Panc1 (cell line): ENCODE measurements around the gene MAFB. TPM values are rescaled to one million over a fixed set of nuclear protein-coding genes. Genes with fewer than 3 reads are reported as not detected.

ENCODE experiments used
- ATAC-seq: fragments of 200-7000 bp; cut with Tn5 transposase; 2 replicates; pipeline ENCODE4 v1.9.1; 2020; ENCODE audit warnings: mild to moderate bottlenecking, moderate library complexity
- BruUV-seq: library from RNA; stranded (reverse); fragments of 400-500 nt; replicated peaks from 2 replicates; lab custom pipeline; 2021; lab: Mats Ljungman, UMichigan
- CTCF ChIA-PET: fragments of 300-600 bp; sonication (Branson Sonifier 250); formaldehyde crosslinking; loops from one replicate; lab custom pipeline; 2022; ENCODE audit warnings: antibody characterized with exemption; lab: Charles Lee
- POLR2A ChIA-PET: fragments of 300-600 bp; sonication (Branson Sonifier 250); formaldehyde crosslinking; loops from one replicate; lab custom pipeline; 2022; ENCODE audit warnings: antibody characterized with exemption; lab: Charles Lee
- DNase-seq: peaks from one replicate; pipeline ENCODE4 v3.0.0-alpha.2; 2010; ENCODE audit warnings: low read depth, low spot score
- H3K27ac ChIP-seq: 2 replicates; pipeline ENCODE4 v1.5.1; 2011; ENCODE audit warnings: mild to moderate bottlenecking, low read length, inconsistent platforms
- H3K27me3 ChIP-seq: fragments of 200-500 bp; sonication (Bioruptor generic); 2 replicates; pipeline ENCODE4 v1.6.0; 2014; ENCODE audit warnings: low read length, inconsistent platforms; ENCODE audit not compliant: control insufficient read depth, insufficient read depth
- H3K36me3 ChIP-seq: fragments of 200-500 bp; sonication (Bioruptor generic); 2 replicates; pipeline ENCODE4 v1.5.1; 2014; ENCODE audit warnings: inconsistent platforms, mild to moderate bottlenecking, low read length, moderate library complexity; ENCODE audit not compliant: control insufficient read depth, insufficient read depth
- H3K4me1 ChIP-seq: 2 replicates; pipeline ENCODE4 v1.5.1; 2011; ENCODE audit warnings: inconsistent platforms, mild to moderate bottlenecking, low read length, moderate library complexity; ENCODE audit not compliant: control insufficient read depth, insufficient read depth
- H3K4me3 ChIP-seq, 2 experiments: 2 replicates each; pipeline ENCODE4 v1.5.1; 2011 to 2012; ENCODE audit warnings: low read depth in 2 of 2, low read length in 2 of 2, mild to moderate bottlenecking in 2 of 2, inconsistent platforms in 1 of 2, moderate library complexity in 1 of 2
- H3K9me3 ChIP-seq: fragments of 200-500 bp; sonication (Bioruptor generic); 2 replicates; pipeline ENCODE4 v1.5.1; 2014; ENCODE audit warnings: low read depth, mild to moderate bottlenecking, inconsistent platforms, low read length, moderate library complexity; ENCODE audit not compliant: control insufficient read depth, insufficient read depth
- POLR2AphosphoS5 ChIP-seq: IDR thresholded peaks from 2 replicates; pipeline ENCODE4 v1.6.1; 2012; ENCODE audit warnings: mild to moderate bottlenecking, low read depth, low read length, moderate library complexity
- SIN3A ChIP-seq: IDR thresholded peaks from 2 replicates; pipeline ENCODE4 v1.6.1; 2012; ENCODE audit warnings: low read depth, mild to moderate bottlenecking, low read length, moderate library complexity, borderline replicate concordance; ENCODE audit not compliant: insufficient read depth
- TCF7L2 ChIP-seq: IDR thresholded peaks from 2 replicates; pipeline ENCODE4 v1.6.1; 2011; ENCODE audit warnings: mild to moderate bottlenecking, low read depth, low read length, inconsistent platforms
- in situ Hi-C: cut with HindIII; loops from 2 replicates; pipeline ENCODE4 v1.10.0; 2016; ENCODE audit warnings: low sequenced_read_pairs, low pct_unique_long_range_greater_than_20kb
- intact Hi-C: fragments of 100-400 bp; cut with micrococcal nuclease; formaldehyde crosslinking; loops from one replicate; pipeline ENCODE4 v1.10.0; 2022; ENCODE audit not compliant: unreplicated experiment
- total RNA-seq: library from RNA; stranded (reverse); gene quantifications from one replicate; pipeline ENCODE4 v1.2.1, GENCODE V29; 2021; ENCODE audit not compliant: unreplicated experiment
- TF ChIP-seq, protein P1 (sequence below): fragments of 450-650 bp; IDR thresholded peaks from 2 replicates; pipeline ENCODE4 v1.5.1; 2017; ENCODE audit warnings: mild to moderate bottlenecking
- TF ChIP-seq, protein P2 (sequence below), 2 experiments: IDR thresholded peaks; 2 replicates each; pipeline ENCODE4 v1.6.1; 2011 to 2012; ENCODE audit warnings: low read depth in 2 of 2, control low read depth in 1 of 2, low read length in 1 of 2, mild to moderate bottlenecking in 1 of 2, moderate library complexity in 1 of 2; ENCODE audit not compliant: insufficient read depth in 1 of 2

Gene MAFB
- total RNA-seq, 1 experiment from 2014 or later: 0.28 TPM

DNA sequence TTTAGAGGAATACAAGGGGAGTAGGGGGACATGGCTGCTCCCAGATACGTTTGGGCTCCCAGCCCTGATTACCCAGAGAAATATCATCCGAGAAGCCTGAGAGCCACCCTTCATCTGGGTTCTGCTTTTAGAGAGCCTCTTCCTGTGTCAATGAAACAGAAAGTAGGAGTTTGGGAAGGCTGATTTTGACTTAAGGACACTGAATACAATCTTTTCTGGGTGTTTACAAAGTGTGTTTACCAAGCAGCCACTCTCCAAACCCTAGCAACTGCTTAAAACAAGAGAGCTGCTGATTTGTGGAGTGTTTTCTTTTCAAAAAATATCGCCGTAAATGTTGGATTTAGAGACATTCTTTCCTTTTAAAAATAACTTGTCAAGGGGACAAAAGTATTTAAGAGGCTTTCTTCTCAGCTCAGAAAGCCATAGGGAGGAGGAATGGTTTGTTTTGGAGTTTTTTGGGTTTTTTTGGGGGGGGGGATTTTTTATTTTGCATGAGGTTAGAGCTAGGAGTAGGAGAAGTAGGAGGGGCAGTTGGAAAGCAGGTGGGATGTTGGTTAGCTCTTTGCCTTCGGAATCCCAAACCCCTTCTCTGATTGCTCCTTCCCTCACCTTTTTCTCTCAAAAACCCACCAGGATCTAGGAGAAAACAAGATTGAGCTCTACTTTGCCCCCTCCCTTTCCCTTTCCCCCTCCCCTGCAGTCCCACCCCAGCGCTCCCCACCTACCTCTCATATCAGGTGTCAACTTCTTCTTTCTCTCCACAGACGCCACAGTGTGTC is 12.4 kb downstream of the MAFB start:
- H3K27ac ChIP-seq: no peak overlapping the region
- ChIA-PET POLR2A (no interaction called here), CTCF (interaction anchor here (0.6 to 0.7 kb wide), 2 partner anchors 380 to 1727 kb away, joined by 4 to 7 read pairs; no protein-coding TSS in a partner anchor)
- peaks cover 12% of the 10 kb centered on the region for H3K27me3 ChIP-seq
- TF ChIP-seq TCF7L2 (no peak), SIN3A (no peak), POLR2AphosphoS5 (no peak)
- TF ChIP-seq, protein P1, sequence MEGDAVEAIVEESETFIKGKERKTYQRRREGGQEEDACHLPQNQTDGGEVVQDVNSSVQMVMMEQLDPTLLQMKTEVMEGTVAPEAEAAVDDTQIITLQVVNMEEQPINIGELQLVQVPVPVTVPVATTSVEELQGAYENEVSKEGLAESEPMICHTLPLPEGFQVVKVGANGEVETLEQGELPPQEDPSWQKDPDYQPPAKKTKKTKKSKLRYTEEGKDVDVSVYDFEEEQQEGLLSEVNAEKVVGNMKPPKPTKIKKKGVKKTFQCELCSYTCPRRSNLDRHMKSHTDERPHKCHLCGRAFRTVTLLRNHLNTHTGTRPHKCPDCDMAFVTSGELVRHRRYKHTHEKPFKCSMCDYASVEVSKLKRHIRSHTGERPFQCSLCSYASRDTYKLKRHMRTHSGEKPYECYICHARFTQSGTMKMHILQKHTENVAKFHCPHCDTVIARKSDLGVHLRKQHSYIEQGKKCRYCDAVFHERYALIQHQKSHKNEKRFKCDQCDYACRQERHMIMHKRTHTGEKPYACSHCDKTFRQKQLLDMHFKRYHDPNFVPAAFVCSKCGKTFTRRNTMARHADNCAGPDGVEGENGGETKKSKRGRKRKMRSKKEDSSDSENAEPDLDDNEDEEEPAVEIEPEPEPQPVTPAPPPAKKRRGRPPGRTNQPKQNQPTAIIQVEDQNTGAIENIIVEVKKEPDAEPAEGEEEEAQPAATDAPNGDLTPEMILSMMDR: no peak
- TF ChIP-seq, protein P2, sequence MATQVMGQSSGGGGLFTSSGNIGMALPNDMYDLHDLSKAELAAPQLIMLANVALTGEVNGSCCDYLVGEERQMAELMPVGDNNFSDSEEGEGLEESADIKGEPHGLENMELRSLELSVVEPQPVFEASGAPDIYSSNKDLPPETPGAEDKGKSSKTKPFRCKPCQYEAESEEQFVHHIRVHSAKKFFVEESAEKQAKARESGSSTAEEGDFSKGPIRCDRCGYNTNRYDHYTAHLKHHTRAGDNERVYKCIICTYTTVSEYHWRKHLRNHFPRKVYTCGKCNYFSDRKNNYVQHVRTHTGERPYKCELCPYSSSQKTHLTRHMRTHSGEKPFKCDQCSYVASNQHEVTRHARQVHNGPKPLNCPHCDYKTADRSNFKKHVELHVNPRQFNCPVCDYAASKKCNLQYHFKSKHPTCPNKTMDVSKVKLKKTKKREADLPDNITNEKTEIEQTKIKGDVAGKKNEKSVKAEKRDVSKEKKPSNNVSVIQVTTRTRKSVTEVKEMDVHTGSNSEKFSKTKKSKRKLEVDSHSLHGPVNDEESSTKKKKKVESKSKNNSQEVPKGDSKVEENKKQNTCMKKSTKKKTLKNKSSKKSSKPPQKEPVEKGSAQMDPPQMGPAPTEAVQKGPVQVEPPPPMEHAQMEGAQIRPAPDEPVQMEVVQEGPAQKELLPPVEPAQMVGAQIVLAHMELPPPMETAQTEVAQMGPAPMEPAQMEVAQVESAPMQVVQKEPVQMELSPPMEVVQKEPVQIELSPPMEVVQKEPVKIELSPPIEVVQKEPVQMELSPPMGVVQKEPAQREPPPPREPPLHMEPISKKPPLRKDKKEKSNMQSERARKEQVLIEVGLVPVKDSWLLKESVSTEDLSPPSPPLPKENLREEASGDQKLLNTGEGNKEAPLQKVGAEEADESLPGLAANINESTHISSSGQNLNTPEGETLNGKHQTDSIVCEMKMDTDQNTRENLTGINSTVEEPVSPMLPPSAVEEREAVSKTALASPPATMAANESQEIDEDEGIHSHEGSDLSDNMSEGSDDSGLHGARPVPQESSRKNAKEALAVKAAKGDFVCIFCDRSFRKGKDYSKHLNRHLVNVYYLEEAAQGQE (IDR thresholded peaks at IDR 0.05; ENCODE audit: insufficient read depth in 1 of 2, low read depth in 2 of 2, low read length in 1 of 2): no peak
- intact Hi-C loops (no loop called here), in situ Hi-C loops (no loop called here)
- H3K9me3 ChIP-seq: no peaks in the 10 kb centered on the region
- no peak for ATAC-seq
- H3K4me1 ChIP-seq: no peaks in the 10 kb centered on the region
- no peak overlapping the region for H3K4me3 ChIP-seq
- no peaks in the 10 kb centered on the region for H3K36me3 ChIP-seq
- DNase-seq: no peak
- BruUV-seq: no TSS peak

DNA sequence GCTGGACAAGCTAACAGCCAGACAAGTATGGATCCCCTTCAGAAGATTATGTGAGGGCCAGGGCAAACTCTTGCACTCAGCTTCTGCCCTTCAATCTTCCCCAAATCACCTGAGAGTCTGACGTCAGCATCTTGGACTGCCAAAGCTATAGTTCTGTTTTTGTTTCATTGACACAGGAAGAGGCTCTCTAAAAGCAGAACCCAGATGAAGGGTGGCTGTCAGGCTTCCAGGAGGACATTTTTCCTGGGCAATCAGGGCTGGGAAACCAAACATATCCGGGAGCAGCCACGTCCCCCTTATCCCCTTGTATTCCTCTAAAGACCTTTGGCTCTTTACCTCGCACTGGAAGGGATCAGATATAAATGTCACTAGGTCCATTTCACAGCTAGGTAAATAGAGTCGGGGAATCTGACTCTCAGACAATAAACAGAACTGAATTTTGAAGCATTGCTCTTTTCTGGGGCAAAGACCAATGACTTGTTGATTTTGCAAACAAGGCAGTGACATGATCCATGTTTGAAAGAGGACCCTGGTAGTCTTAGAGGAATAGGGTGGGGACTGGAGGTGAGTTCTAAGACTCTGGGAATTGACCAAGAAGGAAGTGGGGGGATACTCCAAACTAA is 13.3 kb downstream of the MAFB start:
- H3K9me3 ChIP-seq: no peaks in the 10 kb centered on the region
- TF ChIP-seq, protein P1: no peak
- TF ChIP-seq, protein P2 (IDR thresholded peaks at IDR 0.05; ENCODE audit: insufficient read depth in 1 of 2, low read depth in 2 of 2, low read length in 1 of 2): no peak
- no peak for TF ChIP-seq POLR2AphosphoS5
- TF ChIP-seq SIN3A: no peak
- TF ChIP-seq TCF7L2: no peak
- no peak overlapping the region for H3K27ac ChIP-seq
- H3K36me3 ChIP-seq: no peaks in the 10 kb centered on the region
- in situ Hi-C loops: no loop called here
- H3K4me1 ChIP-seq: no peaks in the 10 kb centered on the region
- POLR2A ChIA-PET: no interaction called here
- peaks cover 7% of the 10 kb centered on the region for H3K27me3 ChIP-seq
- no peak for ATAC-seq
- intact Hi-C loops: no loop called here
- H3K4me3 ChIP-seq: no peak overlapping the region
- no peak for DNase-seq
- CTCF ChIA-PET: no interaction called here
- BruUV-seq: no TSS peak
